ENCODE results near the gene WDR37.

DNA sequence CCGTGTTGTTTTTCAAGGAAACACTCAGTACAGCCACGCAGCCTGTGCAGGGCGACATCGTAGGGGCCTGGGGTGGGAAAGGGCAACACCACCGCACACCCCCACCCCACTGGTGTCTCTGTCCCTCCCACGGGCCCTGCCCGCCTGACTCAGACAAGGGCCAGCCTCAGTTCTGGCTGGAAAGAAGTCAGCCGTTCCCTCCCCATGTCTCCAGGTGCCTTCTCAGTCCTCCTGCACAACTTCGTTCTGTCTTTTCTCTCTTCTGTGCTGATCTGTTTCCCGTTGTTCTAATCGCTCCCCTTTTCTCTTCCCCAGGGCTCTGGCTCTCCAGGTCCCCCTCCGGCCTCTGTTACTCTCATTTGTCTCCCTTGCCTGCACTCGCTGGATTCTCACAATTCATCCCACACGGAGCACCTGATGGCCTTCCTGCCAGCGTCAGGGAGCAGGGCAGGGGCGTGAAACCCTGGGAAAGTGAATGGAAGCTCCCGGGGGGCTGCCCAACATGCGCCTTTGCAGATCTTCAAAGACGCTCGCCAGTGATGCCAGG lies 97.7 kb downstream of the WDR37 start:
- TF ChIP-seq ZNF274 (IDR thresholded peaks at IDR 0.05; ENCODE audit: low read depth, low read length) (no peak), YY1 (IDR thresholded peaks at IDR 0.05; ENCODE audit: insufficient read depth, insufficient read length) (no peak), SUZ12 (IDR thresholded peaks at IDR 0.05; ENCODE audit: extremely low read depth, insufficient read depth, insufficient read length) (no peak)

Data from NT2/D1 (cell line).